Islet of Langerhans (tissue), 1 donor: ENCODE results near the gene STMN3.

Experiments
- FAIRE-seq: peaks from one replicate; lab custom pipeline; 2011; peaks lifted over from hg19 to GRCh38; lab: Jason Lieb, UNC

The STMN3 gene

GRCh38 chr20:63692436-63693082 lies 39.3 kb upstream of the STMN3 start:
- no peak for FAIRE-seq

DNA sequence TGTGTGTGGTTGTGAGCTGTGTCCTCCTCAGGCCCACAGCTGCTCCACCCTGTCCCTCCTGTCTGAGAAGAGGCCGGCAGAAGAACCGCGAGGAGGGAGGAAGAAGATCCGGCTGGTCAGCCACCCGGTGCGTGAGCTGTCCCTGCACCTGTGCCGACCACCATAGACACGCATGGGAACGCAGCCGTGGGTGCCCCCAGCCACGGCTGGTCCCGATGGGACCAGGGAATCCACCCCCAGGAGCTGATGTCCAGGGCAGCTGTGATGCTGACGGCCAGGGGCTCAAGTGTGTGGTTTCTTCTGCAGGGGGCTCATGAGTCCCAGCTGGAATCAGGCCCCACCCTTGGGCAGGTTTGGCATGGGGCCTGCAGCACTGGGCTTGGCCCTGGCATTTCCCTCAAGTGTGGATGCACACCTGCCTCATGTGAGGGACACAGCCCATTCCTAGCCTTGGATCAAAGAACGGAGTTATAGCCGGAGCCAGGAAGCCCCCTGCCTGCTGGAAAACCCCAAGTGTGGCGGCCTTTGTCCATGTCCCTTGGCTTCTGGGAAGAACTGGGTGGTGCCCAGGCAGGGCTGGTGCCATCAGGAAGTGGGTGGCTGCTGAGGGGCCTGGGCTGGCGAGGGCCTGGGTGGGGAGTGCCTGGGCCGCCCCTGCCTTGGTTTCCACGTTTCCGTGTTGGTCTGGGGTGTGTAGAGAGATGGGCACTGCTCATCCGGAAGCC lies 38.6 kb upstream of the STMN3 start:
- FAIRE-seq: no peak

- FAIRE-seq: no peak
These were observed 37.9 kb upstream of the STMN3 start for GRCh38 chr20:63690898-63691710.

DNA sequence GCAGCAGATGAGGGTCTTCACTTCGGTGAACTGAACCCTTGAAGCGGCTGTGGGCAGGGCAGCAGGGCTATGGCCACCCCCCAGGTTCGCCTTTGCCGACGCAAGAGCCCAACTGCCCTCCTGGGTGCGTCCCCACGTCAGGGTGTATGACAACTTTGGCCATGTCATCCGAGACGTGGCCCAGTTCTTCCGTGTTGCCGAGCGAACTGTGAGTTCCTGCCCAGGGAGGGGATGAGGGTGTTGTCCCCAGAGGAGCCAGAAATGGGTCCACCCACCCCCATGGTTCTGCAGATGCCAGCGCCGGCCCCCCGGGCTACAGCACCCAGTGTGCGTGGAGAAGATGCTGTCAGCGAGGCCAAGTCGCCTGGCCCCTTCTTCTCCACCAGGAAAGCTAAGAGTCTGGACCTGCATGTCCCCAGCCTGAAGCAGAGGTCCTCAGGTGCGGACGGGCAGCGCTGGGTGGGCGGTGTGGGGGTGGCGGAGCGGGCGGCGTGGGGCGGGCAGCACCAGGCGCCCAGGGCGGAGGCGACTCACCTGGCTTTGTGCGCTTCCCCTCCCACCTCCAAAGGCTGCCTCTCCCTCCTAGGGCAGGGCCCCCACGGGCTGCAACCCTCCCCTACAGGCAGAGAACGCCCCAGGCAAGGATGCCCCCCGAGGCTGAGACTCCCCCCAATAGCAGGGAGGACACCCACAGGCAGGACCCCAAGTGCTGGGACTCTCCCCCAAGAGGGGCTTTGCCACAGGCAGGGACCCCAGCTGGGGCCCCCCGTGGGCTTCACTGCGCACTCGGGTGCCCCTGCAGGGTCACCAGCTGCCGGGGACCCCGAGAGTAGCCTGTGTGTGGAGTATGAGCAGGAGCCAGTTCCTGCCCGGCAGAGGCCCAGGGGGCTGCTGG lies 37.0 kb upstream of the STMN3 start:
- FAIRE-seq: no peak

- FAIRE-seq: no peak
These were observed 36.1 kb upstream of the STMN3 start for GRCh38 chr20:63689046-63690002.

DNA sequence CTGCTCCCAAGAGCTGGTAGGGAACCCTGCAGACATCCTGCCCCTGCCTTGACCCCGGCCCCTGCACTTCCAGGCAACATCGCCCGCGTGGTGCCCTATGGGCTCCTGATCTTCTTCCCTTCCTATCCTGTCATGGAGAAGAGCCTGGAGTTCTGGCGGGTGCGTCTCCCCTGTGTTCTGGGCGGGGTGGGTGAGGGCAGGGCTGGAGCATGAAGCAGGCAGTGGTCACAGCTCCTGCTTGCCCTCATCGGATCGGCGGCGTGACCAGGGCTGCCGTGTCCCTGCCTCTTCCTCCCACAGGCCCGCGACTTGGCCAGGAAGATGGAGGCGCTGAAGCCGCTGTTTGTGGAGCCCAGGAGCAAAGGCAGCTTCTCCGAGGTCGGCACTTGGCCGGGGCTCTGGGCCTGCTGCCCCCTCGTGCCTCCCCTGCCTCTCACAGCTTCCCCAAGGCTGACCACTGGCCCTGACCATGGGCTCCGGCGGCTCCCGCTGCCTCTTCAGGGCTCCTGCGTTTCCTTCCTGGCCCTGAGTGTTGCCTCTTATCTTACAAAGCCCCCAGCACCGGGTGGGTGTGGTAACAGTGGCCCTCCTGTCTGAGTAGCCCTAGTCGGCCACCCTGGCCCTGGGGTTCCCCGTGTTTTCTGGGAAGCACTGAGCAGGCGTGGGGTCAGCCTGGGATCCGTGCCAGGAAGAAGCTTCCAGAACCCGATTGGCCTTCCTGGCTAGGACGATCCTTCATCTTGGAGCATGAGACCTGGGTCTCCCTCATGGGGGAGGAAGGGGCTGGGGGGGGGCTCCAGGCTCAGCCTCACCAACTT lies 35.2 kb upstream of the STMN3 start:
- no peak for FAIRE-seq

DNA sequence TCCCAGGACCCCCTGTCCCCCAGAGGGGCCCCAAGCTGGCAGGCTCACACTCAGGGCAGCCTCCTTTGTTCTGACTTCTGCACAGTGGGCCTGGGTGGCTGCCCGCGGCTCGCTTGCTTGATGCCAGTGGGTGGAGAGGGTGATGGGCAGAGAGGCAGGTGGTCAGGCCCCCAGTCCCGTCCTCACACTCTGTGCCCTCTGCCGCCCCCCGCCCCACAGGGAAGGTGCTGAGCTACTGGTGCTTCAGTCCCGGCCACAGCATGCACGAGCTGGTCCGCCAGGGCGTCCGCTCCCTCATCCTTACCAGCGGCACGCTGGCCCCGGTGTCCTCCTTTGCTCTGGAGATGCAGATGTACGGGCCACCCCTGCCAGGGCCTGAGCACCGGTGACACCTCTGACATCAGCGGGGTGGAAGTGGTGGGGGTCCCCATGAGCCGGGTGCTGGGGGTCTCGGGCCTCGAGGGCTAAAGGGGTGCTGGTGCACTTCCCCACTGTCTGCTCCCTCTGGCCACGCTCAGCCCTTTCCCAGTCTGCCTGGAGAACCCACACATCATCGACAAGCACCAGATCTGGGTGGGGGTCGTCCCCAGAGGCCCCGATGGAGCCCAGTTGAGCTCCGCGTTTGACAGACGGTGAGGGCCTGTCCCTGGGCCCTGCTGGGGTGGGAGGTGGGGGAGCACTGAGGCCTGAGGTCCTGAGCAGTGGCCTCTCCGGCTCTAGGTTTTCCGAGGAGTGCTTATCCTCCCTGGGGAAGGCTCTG lies 34.4 kb upstream of the STMN3 start:
- FAIRE-seq: no peak

DNA sequence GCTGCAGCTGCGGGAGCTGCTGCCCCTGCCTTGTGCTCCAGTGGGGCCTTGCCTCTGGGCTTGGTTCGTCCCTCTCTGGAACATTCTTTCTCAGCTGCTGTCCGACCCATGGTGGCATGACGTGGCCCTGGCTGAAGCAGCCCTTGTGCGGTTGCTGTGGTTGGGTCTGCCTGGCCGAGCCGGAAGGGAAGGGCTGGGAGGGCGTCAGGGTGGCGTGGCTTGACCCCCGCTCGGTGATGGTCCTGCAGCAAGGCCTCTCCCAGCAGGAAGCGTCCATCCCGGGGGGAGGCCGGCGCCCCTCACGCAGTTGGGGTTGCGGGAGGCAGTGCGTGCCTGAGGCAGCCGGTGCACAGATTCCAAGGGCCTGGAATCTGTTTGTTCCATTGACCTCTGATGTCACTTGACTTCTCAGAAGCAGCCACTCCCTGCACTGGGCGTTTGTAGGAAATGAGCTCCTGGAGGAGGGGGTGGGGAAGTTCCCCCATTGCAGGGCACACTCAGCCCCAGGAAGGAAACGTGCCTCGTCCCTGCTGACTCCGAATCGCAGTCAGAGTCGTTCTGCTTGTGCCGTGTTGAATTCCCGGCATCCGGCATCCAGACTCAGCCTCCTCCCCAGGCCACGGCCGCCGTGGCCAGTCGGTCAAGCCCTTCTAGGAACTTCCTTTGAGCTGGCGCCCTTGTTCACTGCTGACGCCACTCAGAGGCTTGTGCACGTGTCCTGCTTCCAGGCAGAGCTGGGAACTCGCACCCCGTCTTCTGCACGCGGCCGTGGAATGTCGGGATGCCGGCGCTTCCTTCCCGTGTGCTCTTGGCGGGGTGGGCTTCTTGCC lies 33.5 kb upstream of the STMN3 start:
- no peak for FAIRE-seq

DNA sequence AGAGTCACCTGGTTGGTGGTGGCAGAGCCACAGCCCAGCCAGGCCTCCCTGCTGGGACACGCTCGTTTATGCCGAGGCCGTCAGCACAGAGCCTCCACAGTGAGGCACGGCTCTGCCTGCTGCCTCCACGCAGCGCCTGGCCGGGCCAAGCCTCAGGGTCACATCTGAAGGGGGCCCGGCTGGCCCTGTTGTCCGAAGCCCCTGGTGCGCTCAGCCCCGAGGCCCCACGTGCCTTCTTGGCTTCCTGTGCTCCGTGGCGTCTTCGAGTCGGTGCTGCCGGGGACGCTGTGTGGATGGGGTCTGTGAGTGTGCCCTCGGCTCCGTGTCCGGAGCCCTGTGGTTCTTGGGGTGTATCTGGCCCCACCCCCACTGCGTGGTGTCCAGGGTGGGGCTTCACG lies 32.9 kb upstream of the STMN3 start:
- FAIRE-seq: no peak

DNA sequence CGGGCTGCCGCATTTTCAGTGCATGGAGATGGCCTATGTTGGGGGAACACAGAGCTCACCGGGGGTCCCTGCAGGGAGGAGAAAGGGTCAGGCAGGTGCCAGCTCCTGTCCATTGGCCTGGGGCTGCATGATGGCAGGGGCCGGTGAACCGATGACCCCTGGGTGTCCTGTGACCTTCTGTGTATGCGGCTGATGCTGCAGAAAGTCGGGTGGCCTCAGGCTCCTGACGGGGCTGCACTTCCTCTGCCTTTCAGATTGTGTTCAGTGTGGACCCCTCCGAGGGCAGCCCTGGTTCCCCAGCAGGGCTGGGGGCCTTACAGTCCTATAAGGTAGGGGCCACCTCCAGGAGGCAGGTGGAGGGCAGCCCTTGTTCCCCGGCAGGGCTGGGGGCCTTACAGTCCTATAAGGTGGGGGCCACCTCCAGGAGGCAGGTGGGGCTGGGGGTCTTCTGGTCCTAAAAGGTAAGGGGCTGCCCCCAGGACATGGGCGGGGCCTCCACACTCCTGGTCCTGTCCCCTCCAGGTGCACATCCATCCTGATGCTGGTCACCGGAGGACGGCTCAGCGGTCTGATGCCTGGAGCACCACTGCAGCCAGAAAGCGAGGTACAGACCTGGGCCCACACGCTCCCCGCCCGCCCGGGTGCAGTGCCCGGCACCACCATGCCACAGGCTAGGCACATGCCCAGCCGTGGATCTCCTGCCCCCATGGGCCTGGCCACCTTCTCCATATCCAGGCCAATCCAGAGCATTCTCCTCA lies 32.2 kb upstream of the STMN3 start:
- FAIRE-seq: no peak

- FAIRE-seq: no peak
These were observed 29.3 kb upstream of the STMN3 start for GRCh38 chr20:63682384-63683139.

DNA sequence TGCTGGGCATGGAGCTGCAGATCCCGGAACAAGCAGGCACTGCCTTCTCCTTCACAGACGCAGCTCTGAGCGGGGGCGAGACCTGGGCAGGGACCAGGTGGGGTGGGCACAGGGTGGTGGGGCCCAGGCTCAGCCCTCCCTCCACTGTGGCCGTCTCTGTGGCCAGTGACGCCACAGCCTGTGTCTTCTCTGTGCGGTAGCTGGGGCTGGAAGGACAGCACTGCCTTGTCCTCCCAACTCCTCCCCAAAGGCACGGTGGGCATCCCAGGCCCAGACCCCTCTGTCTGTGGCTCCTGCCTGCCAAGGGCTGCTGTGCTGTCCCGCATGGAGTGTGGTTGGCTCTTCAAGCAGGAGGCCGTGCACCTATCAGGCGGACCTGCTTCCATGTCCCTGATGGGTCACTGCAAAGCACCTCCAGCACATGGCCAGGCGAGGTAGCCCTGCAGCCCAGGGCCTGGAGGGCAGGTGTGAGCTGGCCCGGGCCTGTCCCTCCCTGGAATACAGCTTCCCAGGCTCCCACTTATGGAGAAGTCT lies 28.5 kb upstream of the STMN3 start:
- FAIRE-seq: no peak

- FAIRE-seq: no peak
These were observed 27.8 kb upstream of the STMN3 start for GRCh38 chr20:63680857-63681608.

DNA sequence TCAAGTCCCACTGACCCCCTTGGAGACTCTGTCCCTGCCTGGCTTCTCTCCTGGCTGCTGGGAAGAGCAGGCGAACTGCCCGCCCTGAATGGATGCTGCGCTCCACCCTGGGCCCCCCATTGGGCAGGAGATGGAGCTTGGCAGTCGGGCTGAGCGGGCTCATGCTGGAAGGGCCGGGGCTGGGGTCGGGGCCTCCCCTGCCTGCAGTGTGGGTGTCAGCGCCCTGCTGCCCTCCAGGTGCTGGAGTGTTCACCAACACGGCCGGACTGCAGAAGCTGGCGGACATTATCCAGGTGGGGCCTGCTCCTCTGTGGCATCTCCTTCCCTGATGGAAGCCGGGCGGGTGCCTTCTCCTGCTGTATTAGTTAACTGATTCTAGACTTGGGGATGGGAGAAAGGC lies 27.2 kb upstream of the STMN3 start:
- no peak for FAIRE-seq

- no peak for FAIRE-seq
These were observed 26.6 kb upstream of the STMN3 start for GRCh38 chr20:63679799-63680305.
